ENCODE results near the gene SPEG. TPM values are rescaled to one million over a fixed set of nuclear protein-coding genes. Genes with fewer than 3 reads are reported as not detected.

SPEG gene
- total and polyA plus RNA-seq, 2 of the 8 experiments (the other 6 are each of a cell fraction or from before 2014, with no cell fraction given), result 19.9 to 32.0 TPM

- Histone ChIP-seq H3K4me3 (ENCODE audit: extremely low read depth in 1 of 4, insufficient read depth in 2 of 4, low read depth in 3 of 4, low read length in 4 of 4) (peak overlapping the region in 2 of 4 experiments; percentile 14 to 46; a peak in 3 of 8 replicates), H3K79me1 (ENCODE audit: low read depth, low read length) (no peaks in the 10 kb centered on the region), H2BK5ac (ENCODE audit: low read depth, low read length) (peak overlapping the region; percentile 75; the same call in 1 of the 2 replicates), H2BK120ac (replicated peaks; ENCODE audit: low read depth, low read length) (peak overlapping the region; percentile 13), H3K9me3 (ENCODE audit: insufficient read depth in 2 of 2, low read depth in 1 of 2, low read length in 1 of 2) (no peaks in the 10 kb centered on the region), H3K27ac (ENCODE audit: low read depth, low read length) (no peak overlapping the region; the same call in 1 of the 2 replicates), H2BK15ac (ENCODE audit: low read length) (peak overlapping the region; percentile 88), H2AFZ (ENCODE audit: low read length) (no peak overlapping the region), H3K4me1 (replicated peaks in 1 of 4; ENCODE audit: control insufficient read depth in 3 of 4, insufficient read depth in 4 of 4, low read length in 3 of 4) (peaks cover 9 to 23% (median 21%) of the 10 kb centered on the region in 4 experiments), H2AK5ac (ENCODE audit: low read depth, low read length) (no peak overlapping the region; the same call in 1 of the 2 replicates), H4K20me1 (replicated peaks in 1 of 2; ENCODE audit: control insufficient read depth in 1 of 2, insufficient read depth in 2 of 2, low read length in 2 of 2) (peaks cover 0 to 5% of the 10 kb centered on the region in 2 experiments), H3K56ac (replicated peaks; ENCODE audit: insufficient read length, low read depth, low read length) (peak overlapping the region; percentile 4), H3K79me2 (ENCODE audit: control insufficient read depth in 1 of 2, insufficient read depth in 2 of 2, low read length in 2 of 2) (no peaks in the 10 kb centered on the region), H4K91ac (replicated peaks; ENCODE audit: insufficient read length, low read length) (peak overlapping the region; percentile 95), H3K14ac (ENCODE audit: insufficient read length) (no peak overlapping the region), H3K9ac (replicated peaks in 1 of 4; ENCODE audit: extremely low read depth in 1 of 4, low read depth in 3 of 4, low read length in 3 of 4) (no peak overlapping the region), H2BK20ac (ENCODE audit: low read length) (peak overlapping the region; percentile 86; the same call in 1 of the 2 replicates), H3K36me3 (ENCODE audit: control insufficient read depth in 2 of 4, insufficient read depth in 4 of 4, low read length in 3 of 4) (peaks cover 0 to 6% (median under 1%) of the 10 kb centered on the region in 4 experiments; a peak in 1 of 8 replicates), H3K18ac (ENCODE audit: extremely low read depth, low read length) (peak overlapping the region; percentile 96), H4K8ac (ENCODE audit: extremely low read depth, insufficient read depth, low read length) (peak overlapping the region; percentile 87), H3K23ac (ENCODE audit: insufficient read length) (no peak overlapping the region), H4K5ac (ENCODE audit: insufficient read length, low read depth, low read length) (peak overlapping the region; percentile 91), H3K27me3 (replicated peaks in 1 of 4; ENCODE audit: control insufficient read depth in 3 of 4, extremely low read depth in 1 of 4, insufficient read depth in 3 of 4, low read length in 3 of 4) (no peaks in the 10 kb centered on the region; a peak in 1 of 7 replicates), H3K23me2 (ENCODE audit: low read depth, low read length) (peaks cover 3% of the 10 kb centered on the region; the same call in 1 of the 2 replicates), H3K4me2 (ENCODE audit: insufficient read depth in 1 of 2, low read depth in 2 of 2, low read length in 2 of 2) (peak overlapping the region; percentile 60 to 67), H2BK12ac (ENCODE audit: low read depth, low read length) (peak overlapping the region; percentile 87; the same call in 1 of the 2 replicates), H3K4ac (replicated peaks; ENCODE audit: insufficient read length, low read depth, low read length) (peak overlapping the region; percentile 73)
- FAIRE-seq (no peak), DNase-seq (ENCODE audit: low read depth in 1 of 2, low spot score in 2 of 2) (peak in 1 of 2 experiments; percentile 74)
- ChIA-PET POLR2A (ENCODE audit: partially characterized antibody) (interaction anchor here (0.6 to 2.1 kb wide), 18 partner anchors 8 to 107 kb away, joined by 3 to 17 read pairs (median 4); no protein-coding TSS in a partner anchor), CTCF (ENCODE audit: partially characterized antibody) (interaction anchor here (0.5 to 113.1 kb wide), 8 partner anchors 2 to 743 kb away, joined by 3 to 7248 read pairs (median 4); partner anchors contain the start of genes ASIC4, CHPF, DES and GMPPA)
- 43% methylated on average over 10 of the region's 18 CpGs; no CpG with 5 or more reads in 1 of the 2 experiments for whole genome bisulfite sequencing, 2 experiments (ENCODE audit: extremely low coverage in 1 of 2, insufficient coverage in 1 of 2, insufficient read length in 1 of 2, insufficient replicate concordance in 2 of 2, low coverage in 1 of 2, low lambda C conversion rate in 2 of 2, missing lambda C conversion rate in 1 of 2)
- TF ChIP-seq EP300 (IDR thresholded peaks at IDR 0.05; ENCODE audit: borderline replicate concordance in 1 of 2, low read depth in 2 of 2, low read length in 2 of 2) (no peak), RAD21 (IDR thresholded peaks at IDR 0.05 in 1 of 2, conservative IDR thresholded peaks at IDR 0.05 in 1 of 2; ENCODE audit: low read depth in 2 of 2, low read length in 2 of 2) (0 out of 4 replicates have a peak, but pooled peaks of 1 of the 2 experiments have one; percentile 5), SIX5 (IDR thresholded peaks at IDR 0.05; ENCODE audit: low read depth, low read length) (no peak), SIN3A (conservative IDR thresholded peaks at IDR 0.05 in 1 of 2, IDR thresholded peaks at IDR 0.05 in 1 of 2; ENCODE audit: low read depth in 1 of 2, low read length in 2 of 2) (peak in 1 of 2 experiments; percentile 38; a peak in 1 of 4 replicates), RNF2 (IDR thresholded peaks at IDR 0.05; ENCODE audit: borderline replicate concordance, low read depth, low read length, missing control alignments, poor library complexity, severe bottlenecking) (no peak)
- TF ChIP-seq, protein P1, sequence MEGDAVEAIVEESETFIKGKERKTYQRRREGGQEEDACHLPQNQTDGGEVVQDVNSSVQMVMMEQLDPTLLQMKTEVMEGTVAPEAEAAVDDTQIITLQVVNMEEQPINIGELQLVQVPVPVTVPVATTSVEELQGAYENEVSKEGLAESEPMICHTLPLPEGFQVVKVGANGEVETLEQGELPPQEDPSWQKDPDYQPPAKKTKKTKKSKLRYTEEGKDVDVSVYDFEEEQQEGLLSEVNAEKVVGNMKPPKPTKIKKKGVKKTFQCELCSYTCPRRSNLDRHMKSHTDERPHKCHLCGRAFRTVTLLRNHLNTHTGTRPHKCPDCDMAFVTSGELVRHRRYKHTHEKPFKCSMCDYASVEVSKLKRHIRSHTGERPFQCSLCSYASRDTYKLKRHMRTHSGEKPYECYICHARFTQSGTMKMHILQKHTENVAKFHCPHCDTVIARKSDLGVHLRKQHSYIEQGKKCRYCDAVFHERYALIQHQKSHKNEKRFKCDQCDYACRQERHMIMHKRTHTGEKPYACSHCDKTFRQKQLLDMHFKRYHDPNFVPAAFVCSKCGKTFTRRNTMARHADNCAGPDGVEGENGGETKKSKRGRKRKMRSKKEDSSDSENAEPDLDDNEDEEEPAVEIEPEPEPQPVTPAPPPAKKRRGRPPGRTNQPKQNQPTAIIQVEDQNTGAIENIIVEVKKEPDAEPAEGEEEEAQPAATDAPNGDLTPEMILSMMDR (IDR thresholded peaks at IDR 0.05; ENCODE audit: control extremely low read depth in 1 of 3, insufficient read depth in 1 of 3, low read depth in 1 of 3, low read length in 3 of 3), result peak in 1 of 3 experiments; percentile 5; a peak in 1 of 4 replicates
These were observed 25.8 kb downstream of the SPEG start for GRCh38 chr2:219460424-219460926.
